C4-2B (cell line): ENCODE measurements around the gene DENND11.
"Not testable (repeated sequence)": the region's sequence is repeated elsewhere in the genome, so short reads cannot be mapped to it uniquely, and the experiment has no call there.

ENCODE experiments used
- H3K27ac ChIP-seq: fragments of 450-650 bp; 2 replicates; pipeline ENCODE4 v1.5.1; 2017
- ZFX ChIP-seq: fragments of 450-650 bp; IDR thresholded peaks from 2 replicates; pipeline ENCODE4 v1.6.1; 2017
- TF ChIP-seq, protein P1 (sequence below): fragments of 450-650 bp; conservative IDR thresholded peaks from 2 replicates; pipeline ENCODE4 v1.5.1; 2017; ENCODE audit warnings: mild to moderate bottlenecking

Gene DENND11

DNA sequence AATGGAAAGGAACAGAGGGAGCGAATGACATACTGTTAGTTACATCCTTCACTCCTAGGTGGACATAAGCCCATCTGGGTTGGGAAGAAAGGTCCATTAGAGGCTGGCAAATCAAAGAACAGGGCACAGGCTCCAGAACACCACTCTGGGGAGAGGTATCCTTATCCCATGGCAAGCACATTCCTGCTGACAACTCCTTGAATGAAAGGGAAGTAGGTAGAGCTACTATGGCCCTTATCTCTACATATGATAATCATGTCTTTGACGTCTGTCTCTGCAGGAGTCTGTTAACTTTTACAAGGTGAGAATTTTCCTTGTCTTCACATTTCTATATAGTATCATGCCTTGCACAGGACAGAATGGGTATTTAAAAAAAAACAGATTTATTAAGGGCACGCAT, 10.4 kb downstream of the DENND11 start:
- H3K27ac ChIP-seq: no peak overlapping the region
- no peak for TF ChIP-seq ZFX
- TF ChIP-seq, protein P1, sequence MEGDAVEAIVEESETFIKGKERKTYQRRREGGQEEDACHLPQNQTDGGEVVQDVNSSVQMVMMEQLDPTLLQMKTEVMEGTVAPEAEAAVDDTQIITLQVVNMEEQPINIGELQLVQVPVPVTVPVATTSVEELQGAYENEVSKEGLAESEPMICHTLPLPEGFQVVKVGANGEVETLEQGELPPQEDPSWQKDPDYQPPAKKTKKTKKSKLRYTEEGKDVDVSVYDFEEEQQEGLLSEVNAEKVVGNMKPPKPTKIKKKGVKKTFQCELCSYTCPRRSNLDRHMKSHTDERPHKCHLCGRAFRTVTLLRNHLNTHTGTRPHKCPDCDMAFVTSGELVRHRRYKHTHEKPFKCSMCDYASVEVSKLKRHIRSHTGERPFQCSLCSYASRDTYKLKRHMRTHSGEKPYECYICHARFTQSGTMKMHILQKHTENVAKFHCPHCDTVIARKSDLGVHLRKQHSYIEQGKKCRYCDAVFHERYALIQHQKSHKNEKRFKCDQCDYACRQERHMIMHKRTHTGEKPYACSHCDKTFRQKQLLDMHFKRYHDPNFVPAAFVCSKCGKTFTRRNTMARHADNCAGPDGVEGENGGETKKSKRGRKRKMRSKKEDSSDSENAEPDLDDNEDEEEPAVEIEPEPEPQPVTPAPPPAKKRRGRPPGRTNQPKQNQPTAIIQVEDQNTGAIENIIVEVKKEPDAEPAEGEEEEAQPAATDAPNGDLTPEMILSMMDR: no peak

DNA sequence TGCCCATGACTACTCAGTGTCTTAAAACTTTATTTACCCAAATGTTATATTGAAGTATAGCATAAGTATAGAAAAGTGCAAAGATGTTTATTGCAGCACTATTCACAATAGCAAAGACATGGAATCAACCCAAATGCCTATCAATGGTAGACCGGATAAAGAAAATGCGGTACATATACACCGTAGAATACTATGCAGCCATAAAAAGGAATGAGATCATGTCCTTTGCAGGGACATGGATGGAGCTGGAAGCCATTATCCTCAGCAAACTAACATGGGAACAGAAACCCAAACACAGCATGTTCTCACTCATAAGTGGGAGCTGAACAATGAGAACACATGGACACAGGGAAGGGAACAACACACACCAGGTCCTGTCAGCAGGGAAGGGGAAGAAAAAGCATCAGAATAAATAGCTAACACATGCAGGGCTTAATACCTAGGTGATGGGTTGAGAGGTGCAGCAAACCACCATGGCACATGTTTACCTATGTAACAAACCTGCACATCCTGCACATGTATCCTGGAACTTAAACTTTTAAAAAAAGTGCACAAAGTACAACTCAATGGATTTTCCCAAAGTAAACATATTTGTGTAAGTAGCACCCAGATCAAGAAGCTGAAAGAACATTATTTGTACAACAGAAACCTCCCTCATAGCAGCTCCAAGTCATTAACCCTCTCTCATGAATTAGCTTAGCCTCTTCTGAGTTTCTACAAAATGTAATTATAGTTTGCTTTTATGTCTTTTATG, 12.7 kb downstream of the DENND11 start:
- H3K27ac ChIP-seq: not testable (repeated sequence)

DNA sequence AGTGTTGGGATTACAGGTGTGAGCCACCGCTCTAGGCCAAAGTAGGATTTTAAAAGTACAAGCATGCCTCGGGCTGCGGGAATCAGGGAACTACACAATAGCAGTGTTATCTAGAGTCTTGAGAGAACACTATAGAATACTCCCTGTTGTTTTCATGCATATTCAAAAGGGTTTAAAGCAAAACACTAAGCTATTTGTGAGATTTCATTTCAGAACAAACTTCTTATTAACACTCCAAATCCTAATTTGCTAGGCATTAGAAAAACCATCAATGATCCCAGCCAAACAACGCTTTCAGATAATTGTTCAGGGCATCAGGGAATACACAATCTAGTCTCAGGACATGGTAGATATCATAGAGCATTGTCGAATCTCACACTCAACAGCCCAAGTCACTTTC, 13.9 kb downstream of the DENND11 start:
- no peak overlapping the region for H3K27ac ChIP-seq
- TF ChIP-seq ZFX: no peak
- TF ChIP-seq, protein P1: no peak

DNA sequence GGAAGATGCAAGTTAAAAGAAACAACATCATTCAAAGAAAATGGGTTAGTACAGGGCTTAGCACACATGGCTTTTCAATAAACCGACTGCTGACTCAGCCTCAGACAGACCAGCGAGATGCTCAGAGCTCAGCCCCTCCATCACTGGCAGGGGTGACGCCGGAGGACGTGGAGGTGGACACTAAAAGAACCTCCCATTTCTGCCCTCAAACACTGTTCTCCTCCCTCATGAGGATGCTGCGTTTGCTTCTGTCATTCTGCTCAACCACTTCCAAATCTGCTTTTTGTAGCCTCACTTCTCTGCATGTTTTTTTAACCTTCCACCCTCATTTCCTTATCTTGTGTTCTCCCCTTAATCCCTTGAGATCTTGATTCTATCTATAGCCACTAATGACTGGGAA, 15.3 kb downstream of the DENND11 start:
- TF ChIP-seq ZFX: no peak
- TF ChIP-seq, protein P1: no peak
- H3K27ac ChIP-seq: no peak overlapping the region

DNA sequence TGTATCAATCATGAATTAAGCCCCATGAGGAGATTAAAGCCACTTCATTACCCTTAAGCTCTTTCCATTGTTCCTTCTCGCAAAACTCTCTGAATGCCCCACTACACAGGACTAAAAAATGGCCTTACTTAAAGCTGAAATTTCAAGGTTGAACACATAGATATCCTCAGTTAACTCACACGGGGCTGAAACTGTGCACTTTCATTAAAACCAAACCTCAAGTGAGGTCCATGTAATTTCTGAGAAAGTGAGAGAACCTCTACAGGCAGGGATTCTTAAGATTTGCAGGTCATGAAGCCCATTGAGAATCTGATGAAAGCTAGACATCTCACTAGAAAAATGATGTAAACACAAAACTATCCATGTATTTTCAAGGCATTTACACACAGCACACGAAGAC, 15.9 kb downstream of the DENND11 start:
- no peak overlapping the region for H3K27ac ChIP-seq
- no peak for TF ChIP-seq ZFX
- TF ChIP-seq, protein P1: no peak

- TF ChIP-seq, protein P1: no peak
- no peak for TF ChIP-seq ZFX
- H3K27ac ChIP-seq: no peak overlapping the region
These were observed 16.5 kb downstream of the DENND11 start for GRCh38 chr7:141685285-141686023.

GRCh38 chr7:141679014-141679413, 23.0 kb downstream of the DENND11 start:
- H3K27ac ChIP-seq: no peak overlapping the region
- no peak for TF ChIP-seq ZFX
- TF ChIP-seq, protein P1: no peak
